ENCODE data around the gene B4GAT1. TPM values are rescaled to one million over a fixed set of nuclear protein-coding genes. Genes with fewer than 3 reads are reported as not detected.

Gene B4GAT1
- total RNA-seq, 1 experiment from 2014 or later = 22.8 TPM

GRCh38 chr11:66299186-66299585 is 48.2 kb downstream of the B4GAT1 start:
- no peaks in the 10 kb centered on the region for H3K79me2 ChIP-seq (ENCODE audit: low read depth)
- intact Hi-C loops (cut with micrococcal nuclease; ENCODE audit: unreplicated experiment) = no loop called here
- no peak for DNase-seq
- no peaks in the 10 kb centered on the region for H3K9me3 ChIP-seq (ENCODE audit: insufficient read depth, low read depth)
- no peaks in the 10 kb centered on the region for H3F3A ChIP-seq (ENCODE audit: insufficient read depth, low read depth)
- H4K20me1 ChIP-seq (ENCODE audit: insufficient read depth) = no peaks in the 10 kb centered on the region
- no peak overlapping the region for H3K27ac ChIP-seq
- peaks cover 11% of the 10 kb centered on the region; the same call in 1 of the 2 replicates for H3K27me3 ChIP-seq (ENCODE audit: insufficient read depth, low read depth)
- H3K36me3 ChIP-seq (ENCODE audit: low read depth) = no peaks in the 10 kb centered on the region
- no peak for TF ChIP-seq EZH2 (IDR thresholded peaks at IDR 0.05; ENCODE audit: low read depth)
- TF ChIP-seq, protein P1, sequence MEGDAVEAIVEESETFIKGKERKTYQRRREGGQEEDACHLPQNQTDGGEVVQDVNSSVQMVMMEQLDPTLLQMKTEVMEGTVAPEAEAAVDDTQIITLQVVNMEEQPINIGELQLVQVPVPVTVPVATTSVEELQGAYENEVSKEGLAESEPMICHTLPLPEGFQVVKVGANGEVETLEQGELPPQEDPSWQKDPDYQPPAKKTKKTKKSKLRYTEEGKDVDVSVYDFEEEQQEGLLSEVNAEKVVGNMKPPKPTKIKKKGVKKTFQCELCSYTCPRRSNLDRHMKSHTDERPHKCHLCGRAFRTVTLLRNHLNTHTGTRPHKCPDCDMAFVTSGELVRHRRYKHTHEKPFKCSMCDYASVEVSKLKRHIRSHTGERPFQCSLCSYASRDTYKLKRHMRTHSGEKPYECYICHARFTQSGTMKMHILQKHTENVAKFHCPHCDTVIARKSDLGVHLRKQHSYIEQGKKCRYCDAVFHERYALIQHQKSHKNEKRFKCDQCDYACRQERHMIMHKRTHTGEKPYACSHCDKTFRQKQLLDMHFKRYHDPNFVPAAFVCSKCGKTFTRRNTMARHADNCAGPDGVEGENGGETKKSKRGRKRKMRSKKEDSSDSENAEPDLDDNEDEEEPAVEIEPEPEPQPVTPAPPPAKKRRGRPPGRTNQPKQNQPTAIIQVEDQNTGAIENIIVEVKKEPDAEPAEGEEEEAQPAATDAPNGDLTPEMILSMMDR (conservative IDR thresholded peaks at IDR 0.05) = no peak
- no peaks in the 10 kb centered on the region for H3K4me1 ChIP-seq (replicated peaks; ENCODE audit: insufficient read depth)
- ChIA-PET POLR2A (ENCODE audit: unreplicated experiment) (no interaction called here), CTCF (interaction anchor here (0.7 kb wide), 1 partner anchor 279 kb away, joined by 4 read pairs; no protein-coding TSS in a partner anchor)
- H3K9me2 ChIP-seq (ENCODE audit: insufficient read depth) = no peaks in the 10 kb centered on the region
- no peak overlapping the region for H2AFZ ChIP-seq
- H3K4me3 ChIP-seq = no peak overlapping the region
- BruUV-seq (replicated peaks) = no TSS peak
- H3K4me2 ChIP-seq = no peak overlapping the region

GRCh38 chr11:66297610-66298009 is 49.8 kb downstream of the B4GAT1 start:
- Histone ChIP-seq H3K4me2 (no peak overlapping the region), H3K27ac (no peak overlapping the region), H2AFZ (no peak overlapping the region), H3K4me3 (no peak overlapping the region), H3K4me1 (replicated peaks; ENCODE audit: insufficient read depth) (no peaks in the 10 kb centered on the region), H3K36me3 (ENCODE audit: low read depth) (no peaks in the 10 kb centered on the region), H4K20me1 (ENCODE audit: insufficient read depth) (no peaks in the 10 kb centered on the region), H3K9me2 (ENCODE audit: insufficient read depth) (no peaks in the 10 kb centered on the region), H3K9me3 (ENCODE audit: insufficient read depth, low read depth) (no peaks in the 10 kb centered on the region), H3F3A (ENCODE audit: insufficient read depth, low read depth) (0 out of 2 replicates have a peak, but pooled peaks cover 5% of the 10 kb centered on the region), H3K79me2 (ENCODE audit: low read depth) (no peaks in the 10 kb centered on the region), H3K27me3 (ENCODE audit: insufficient read depth, low read depth) (peaks cover 11% of the 10 kb centered on the region; the same call in 1 of the 2 replicates)
- DNase-seq = no peak
- intact Hi-C loops (cut with micrococcal nuclease; ENCODE audit: unreplicated experiment) = no loop called here
- ChIA-PET CTCF (interaction anchor here (1.1 kb wide), 1 partner anchor 89 kb away, joined by 7 read pairs; no protein-coding TSS in a partner anchor), POLR2A (ENCODE audit: unreplicated experiment) (no interaction called here)
- no TSS peak for BruUV-seq (replicated peaks)
- TF ChIP-seq, protein P1 (conservative IDR thresholded peaks at IDR 0.05) = no peak
- no peak for TF ChIP-seq EZH2 (IDR thresholded peaks at IDR 0.05; ENCODE audit: low read depth)

Other genes with a start within 250 kb of the B4GAT1 start
- gene KLC2, start 89.9 kb downstream of the B4GAT1 start, total RNA-seq (2021) = 48.3 and 58.4 TPM in 2 replicates
- 209 and 232 TPM in 2 replicates for gene RAB1B, start 79.0 kb downstream of the B4GAT1 start, total RNA-seq (2021)
- 5.5 and 6.8 TPM in 2 replicates for gene CNIH2, start 69.5 kb downstream of the B4GAT1 start, total RNA-seq (2021)
- gene YIF1A, start 58.5 kb downstream of the B4GAT1 start, total RNA-seq (2021) = 81.8 and 84.8 TPM in 2 replicates
- gene TMEM151A, start 55.7 kb downstream of the B4GAT1 start, total RNA-seq (2021) = 0.15 and 0.22 TPM in 2 replicates
- gene CD248, start 30.6 kb downstream of the B4GAT1 start, total RNA-seq (2021) = not detected in 2 replicates
- gene RIN1, start 11.2 kb downstream of the B4GAT1 start, total RNA-seq (2021) = 15.5 and 19.5 TPM in 2 replicates
- gene BRMS1, start 2.5 kb downstream of the B4GAT1 start, total RNA-seq (2021) = 43.2 and 54.3 TPM in 2 replicates
- 28.9 and 36.1 TPM in 2 replicates for gene SLC29A2, start 24.1 kb upstream of the B4GAT1 start, total RNA-seq (2021)
- not detected in 2 replicates for gene NPAS4, start 73.4 kb upstream of the B4GAT1 start, total RNA-seq (2021)
- gene MRPL11, start 91.2 kb upstream of the B4GAT1 start, total RNA-seq (2021) = 138 and 140 TPM in 2 replicates
- 14.0 and 18.0 TPM in 2 replicates for gene PELI3, start 119.3 kb upstream of the B4GAT1 start, total RNA-seq (2021)
- 76.2 and 80.0 TPM in 2 replicates for gene DPP3, start 132.8 kb upstream of the B4GAT1 start, total RNA-seq (2021)
- gene BBS1, start 163.0 kb upstream of the B4GAT1 start, total RNA-seq (2021) = 56.1 and 63.4 TPM in 2 replicates
- gene ZDHHC24, start 198.4 kb upstream of the B4GAT1 start, total RNA-seq (2021) = 19.4 and 28.7 TPM in 2 replicates
- not detected in 2 replicates for gene ACTN3, start 199.3 kb upstream of the B4GAT1 start, total RNA-seq (2021)
- gene CTSF, start 221.0 kb upstream of the B4GAT1 start, total RNA-seq (2021) = 34.3 and 59.2 TPM in 2 replicates
- 0.83 and 1.0 TPM in 2 replicates for gene CCDC87, start 245.4 kb upstream of the B4GAT1 start, total RNA-seq (2021)
- gene CCS, start 245.6 kb upstream of the B4GAT1 start, total RNA-seq (2021) = 47.2 and 61.0 TPM in 2 replicates